Ishikawa (cell line): ENCODE data around the gene ZBTB20.

Source experiments
- CEBPB ChIP-seq: IDR thresholded peaks from 2 replicates; pipeline ENCODE4 v1.6.1; 2012
- CREB1 ChIP-seq: IDR thresholded peaks from 2 replicates; pipeline ENCODE4 v1.6.1; 2012; ENCODE audit warnings: low read depth
- EGR1 ChIP-seq: IDR thresholded peaks from 2 replicates; pipeline ENCODE4 v1.6.1; 2012
- EP300 ChIP-seq: IDR thresholded peaks from 2 replicates; pipeline ENCODE4 v1.6.1; 2012; ENCODE audit warnings: borderline replicate concordance
- FOXM1 ChIP-seq: IDR thresholded peaks from 2 replicates; pipeline ENCODE4 v1.6.1; 2012; ENCODE audit warnings: low read depth, borderline replicate concordance
- NFIC ChIP-seq: IDR thresholded peaks from 2 replicates; pipeline ENCODE4 v1.6.1; 2012
- RAD21 ChIP-seq: IDR thresholded peaks from 2 replicates; pipeline ENCODE4 v1.6.1; 2012; ENCODE audit warnings: low read depth
- TAF1 ChIP-seq: IDR thresholded peaks from 2 replicates; pipeline ENCODE4 v1.6.1; 2012; ENCODE audit warnings: low read depth, mild to moderate bottlenecking
- TCF12 ChIP-seq: IDR thresholded peaks from 2 replicates; pipeline ENCODE4 v1.6.1; 2012; ENCODE audit warnings: low read depth
- TEAD4 ChIP-seq: IDR thresholded peaks from 2 replicates; pipeline ENCODE4 v1.6.1; 2012
- YY1 ChIP-seq: IDR thresholded peaks from 2 replicates; pipeline ENCODE4 v1.6.1; 2012; ENCODE audit warnings: low read depth
- TF ChIP-seq, protein P1 (sequence below): IDR thresholded peaks from 2 replicates; pipeline ENCODE4 v1.6.1; 2012; ENCODE audit warnings: low read depth, mild to moderate bottlenecking
- TF ChIP-seq, protein P2 (sequence below): IDR thresholded peaks from 2 replicates; pipeline ENCODE4 v1.6.1; 2012
- TF ChIP-seq, protein P3 (sequence below): IDR thresholded peaks from 2 replicates; pipeline ENCODE4 v1.6.1; 2012

DNA sequence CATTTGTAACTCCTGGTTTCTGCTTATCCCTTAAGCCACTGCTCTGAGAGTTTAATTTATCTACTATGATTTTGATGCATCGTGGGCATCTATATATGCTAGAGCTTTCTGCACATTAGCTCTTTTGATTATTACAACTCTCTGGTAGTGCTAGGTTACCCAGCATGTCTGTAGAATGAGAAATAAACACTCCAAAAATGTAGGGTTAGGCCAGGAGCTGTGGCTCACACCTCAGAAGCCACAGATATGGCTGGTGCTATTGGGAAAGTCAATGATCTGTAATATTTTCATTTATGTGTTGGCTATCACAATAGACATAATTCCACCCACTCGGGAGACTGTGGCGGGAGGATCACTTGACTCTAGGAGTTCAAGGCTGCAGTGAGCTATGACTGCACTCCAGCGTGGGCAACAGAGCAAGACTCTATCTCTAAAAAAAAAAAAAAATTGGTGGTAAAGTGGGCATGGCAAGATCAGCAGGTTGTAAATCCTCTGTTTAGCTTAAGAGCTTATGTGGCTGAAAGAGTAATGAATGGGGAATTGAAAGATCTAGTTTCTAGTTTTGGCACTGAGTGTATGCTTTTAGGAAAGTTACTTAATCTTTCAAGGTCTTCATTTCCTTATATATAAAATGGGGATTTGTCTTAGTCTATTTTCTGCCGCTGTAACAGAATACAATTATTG, 847.0 kb downstream of the ZBTB20 start:
- TF ChIP-seq EGR1 (no peak), FOXM1 (no peak), RAD21 (no peak), YY1 (no peak), CEBPB (no peak), TAF1 (no peak), EP300 (no peak), TEAD4 (no peak), CREB1 (no peak), TCF12 (no peak), NFIC (no peak)
- TF ChIP-seq, protein P1, sequence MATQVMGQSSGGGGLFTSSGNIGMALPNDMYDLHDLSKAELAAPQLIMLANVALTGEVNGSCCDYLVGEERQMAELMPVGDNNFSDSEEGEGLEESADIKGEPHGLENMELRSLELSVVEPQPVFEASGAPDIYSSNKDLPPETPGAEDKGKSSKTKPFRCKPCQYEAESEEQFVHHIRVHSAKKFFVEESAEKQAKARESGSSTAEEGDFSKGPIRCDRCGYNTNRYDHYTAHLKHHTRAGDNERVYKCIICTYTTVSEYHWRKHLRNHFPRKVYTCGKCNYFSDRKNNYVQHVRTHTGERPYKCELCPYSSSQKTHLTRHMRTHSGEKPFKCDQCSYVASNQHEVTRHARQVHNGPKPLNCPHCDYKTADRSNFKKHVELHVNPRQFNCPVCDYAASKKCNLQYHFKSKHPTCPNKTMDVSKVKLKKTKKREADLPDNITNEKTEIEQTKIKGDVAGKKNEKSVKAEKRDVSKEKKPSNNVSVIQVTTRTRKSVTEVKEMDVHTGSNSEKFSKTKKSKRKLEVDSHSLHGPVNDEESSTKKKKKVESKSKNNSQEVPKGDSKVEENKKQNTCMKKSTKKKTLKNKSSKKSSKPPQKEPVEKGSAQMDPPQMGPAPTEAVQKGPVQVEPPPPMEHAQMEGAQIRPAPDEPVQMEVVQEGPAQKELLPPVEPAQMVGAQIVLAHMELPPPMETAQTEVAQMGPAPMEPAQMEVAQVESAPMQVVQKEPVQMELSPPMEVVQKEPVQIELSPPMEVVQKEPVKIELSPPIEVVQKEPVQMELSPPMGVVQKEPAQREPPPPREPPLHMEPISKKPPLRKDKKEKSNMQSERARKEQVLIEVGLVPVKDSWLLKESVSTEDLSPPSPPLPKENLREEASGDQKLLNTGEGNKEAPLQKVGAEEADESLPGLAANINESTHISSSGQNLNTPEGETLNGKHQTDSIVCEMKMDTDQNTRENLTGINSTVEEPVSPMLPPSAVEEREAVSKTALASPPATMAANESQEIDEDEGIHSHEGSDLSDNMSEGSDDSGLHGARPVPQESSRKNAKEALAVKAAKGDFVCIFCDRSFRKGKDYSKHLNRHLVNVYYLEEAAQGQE, result no peak
- TF ChIP-seq, protein P2, sequence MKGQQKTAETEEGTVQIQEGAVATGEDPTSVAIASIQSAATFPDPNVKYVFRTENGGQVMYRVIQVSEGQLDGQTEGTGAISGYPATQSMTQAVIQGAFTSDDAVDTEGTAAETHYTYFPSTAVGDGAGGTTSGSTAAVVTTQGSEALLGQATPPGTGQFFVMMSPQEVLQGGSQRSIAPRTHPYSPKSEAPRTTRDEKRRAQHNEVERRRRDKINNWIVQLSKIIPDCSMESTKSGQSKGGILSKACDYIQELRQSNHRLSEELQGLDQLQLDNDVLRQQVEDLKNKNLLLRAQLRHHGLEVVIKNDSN, result no peak
- TF ChIP-seq, protein P3, sequence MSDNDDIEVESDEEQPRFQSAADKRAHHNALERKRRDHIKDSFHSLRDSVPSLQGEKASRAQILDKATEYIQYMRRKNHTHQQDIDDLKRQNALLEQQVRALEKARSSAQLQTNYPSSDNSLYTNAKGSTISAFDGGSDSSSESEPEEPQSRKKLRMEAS, result no peak
